ENCODE data around the gene TNFRSF8.

Gene TNFRSF8

DNA sequence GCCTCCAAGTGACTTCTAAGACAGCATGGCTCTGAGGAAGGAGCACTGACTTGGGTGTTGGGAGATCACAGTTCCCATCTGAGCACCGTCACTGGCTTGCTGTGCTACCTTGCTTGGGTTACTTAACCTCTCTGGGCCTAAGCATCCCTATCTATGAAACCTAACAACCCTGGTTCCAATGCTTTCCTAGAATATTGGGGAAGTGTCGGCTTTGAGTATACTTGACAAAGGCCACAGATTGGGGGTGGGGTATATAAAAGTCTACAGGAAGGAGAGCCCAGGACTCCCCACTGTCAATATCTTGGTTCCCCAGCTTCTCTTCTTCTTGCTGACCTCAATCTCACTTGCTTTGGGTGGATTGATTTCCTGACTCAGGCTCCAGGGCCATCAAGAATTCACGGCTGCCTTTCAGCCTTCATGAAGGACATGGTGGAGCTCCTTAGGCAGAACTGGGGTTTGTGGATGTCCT lies 110.0 kb downstream of the TNFRSF8 start:
- Histone ChIP-seq H3K27me3 (ENCODE audit: control insufficient read depth, insufficient read depth, low read length) (peaks cover 8% of the 10 kb centered on the region), H3K9me3 (ENCODE audit: control insufficient read depth, insufficient read depth, low read length) (no peaks in the 10 kb centered on the region), H3K9ac (ENCODE audit: low read depth, low read length) (no peak overlapping the region), H3K4me1 (ENCODE audit: control insufficient read depth, insufficient read depth, low read length) (no peaks in the 10 kb centered on the region), H3K36me3 (ENCODE audit: control insufficient read depth, insufficient read depth, low read length) (no peaks in the 10 kb centered on the region), H3K4me3 (ENCODE audit: low read depth, low read length) (no peak overlapping the region)

DNA sequence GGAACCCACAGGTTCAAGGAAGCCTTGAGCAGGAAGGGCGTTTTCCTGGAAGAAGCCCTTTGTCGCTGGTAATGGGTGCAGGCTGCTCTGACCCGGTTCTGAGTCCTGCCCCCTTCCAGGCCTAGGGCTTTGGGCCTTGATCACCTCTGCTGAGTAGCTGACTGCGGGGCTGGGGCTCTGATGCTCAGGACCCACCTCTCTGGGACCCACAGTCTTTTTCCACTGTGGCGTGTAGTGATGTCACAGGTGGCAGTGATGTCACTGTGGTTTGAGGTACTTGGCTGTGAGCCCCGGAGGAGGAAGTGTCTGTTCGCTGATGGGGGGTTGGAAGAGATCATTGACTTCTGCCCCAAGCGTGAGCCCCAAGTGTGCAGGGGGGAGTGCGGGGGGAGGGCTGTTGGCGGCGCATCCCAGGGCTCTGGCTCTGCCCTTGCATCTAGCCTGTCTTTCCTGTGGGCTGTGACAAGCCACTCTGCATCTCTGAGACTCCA lies 110.6 kb downstream of the TNFRSF8 start:
- peaks cover 2% of the 10 kb centered on the region for H3K27me3 ChIP-seq (ENCODE audit: control insufficient read depth, insufficient read depth, low read length)
- H3K4me3 ChIP-seq (ENCODE audit: low read depth, low read length) = no peak overlapping the region
- no peak overlapping the region for H3K9ac ChIP-seq (ENCODE audit: low read depth, low read length)
- H3K4me1 ChIP-seq (ENCODE audit: control insufficient read depth, insufficient read depth, low read length) = no peaks in the 10 kb centered on the region
- no peaks in the 10 kb centered on the region for H3K9me3 ChIP-seq (ENCODE audit: control insufficient read depth, insufficient read depth, low read length)
- H3K36me3 ChIP-seq (ENCODE audit: control insufficient read depth, insufficient read depth, low read length) = no peaks in the 10 kb centered on the region

DNA sequence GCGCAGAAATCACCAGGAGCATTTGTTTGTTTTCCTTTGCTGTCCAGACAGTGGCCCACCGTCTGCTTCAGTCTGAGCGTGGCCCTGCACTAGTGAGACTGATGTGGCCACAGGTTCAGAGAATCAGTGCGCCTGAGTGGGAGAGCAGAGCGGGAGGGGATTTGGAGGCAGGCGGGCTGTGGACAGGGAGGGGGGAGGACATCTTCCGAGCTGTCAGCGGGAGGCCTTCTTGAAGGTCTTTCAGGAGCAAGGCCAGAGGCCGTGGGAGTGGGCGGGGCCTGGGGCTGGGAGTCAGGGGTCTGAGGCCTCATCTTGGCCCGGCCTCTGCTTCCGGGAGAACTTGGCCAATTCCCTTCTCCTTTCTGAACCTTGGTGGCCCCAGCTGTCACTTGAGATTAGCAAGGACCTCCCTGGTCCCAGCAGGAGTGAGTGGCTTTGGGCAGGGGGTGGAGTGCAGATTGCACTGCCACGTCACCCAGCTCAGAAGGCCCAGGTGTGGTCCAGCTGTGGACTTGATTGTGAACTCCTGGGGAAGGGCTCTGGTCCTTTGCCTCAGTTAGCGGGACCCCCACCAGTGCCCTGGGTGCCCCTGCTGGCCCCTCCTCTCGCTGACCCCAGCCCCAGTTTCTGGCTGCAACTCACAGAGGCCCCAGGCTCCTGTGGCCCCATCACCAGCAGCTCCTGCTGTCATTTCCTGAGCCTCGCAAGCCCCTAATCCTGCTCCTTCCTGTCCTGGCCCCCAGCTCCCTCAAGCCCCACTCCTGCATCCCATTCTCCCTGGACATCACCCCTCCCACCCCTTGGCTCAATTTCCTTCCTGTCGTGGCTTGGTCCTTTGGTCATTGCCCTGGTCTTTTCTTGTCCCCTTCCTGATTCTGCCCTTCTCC lies 112.1 kb downstream of the TNFRSF8 start:
- no peaks in the 10 kb centered on the region for H3K27me3 ChIP-seq (ENCODE audit: control insufficient read depth, insufficient read depth, low read length)
- no peak overlapping the region for H3K9ac ChIP-seq (ENCODE audit: low read depth, low read length)
- no peaks in the 10 kb centered on the region for H3K9me3 ChIP-seq (ENCODE audit: control insufficient read depth, insufficient read depth, low read length)
- no peak overlapping the region for H3K4me3 ChIP-seq (ENCODE audit: low read depth, low read length)
- H3K4me1 ChIP-seq (ENCODE audit: control insufficient read depth, insufficient read depth, low read length) = no peaks in the 10 kb centered on the region
- H3K36me3 ChIP-seq (ENCODE audit: control insufficient read depth, insufficient read depth, low read length) = no peaks in the 10 kb centered on the region

DNA sequence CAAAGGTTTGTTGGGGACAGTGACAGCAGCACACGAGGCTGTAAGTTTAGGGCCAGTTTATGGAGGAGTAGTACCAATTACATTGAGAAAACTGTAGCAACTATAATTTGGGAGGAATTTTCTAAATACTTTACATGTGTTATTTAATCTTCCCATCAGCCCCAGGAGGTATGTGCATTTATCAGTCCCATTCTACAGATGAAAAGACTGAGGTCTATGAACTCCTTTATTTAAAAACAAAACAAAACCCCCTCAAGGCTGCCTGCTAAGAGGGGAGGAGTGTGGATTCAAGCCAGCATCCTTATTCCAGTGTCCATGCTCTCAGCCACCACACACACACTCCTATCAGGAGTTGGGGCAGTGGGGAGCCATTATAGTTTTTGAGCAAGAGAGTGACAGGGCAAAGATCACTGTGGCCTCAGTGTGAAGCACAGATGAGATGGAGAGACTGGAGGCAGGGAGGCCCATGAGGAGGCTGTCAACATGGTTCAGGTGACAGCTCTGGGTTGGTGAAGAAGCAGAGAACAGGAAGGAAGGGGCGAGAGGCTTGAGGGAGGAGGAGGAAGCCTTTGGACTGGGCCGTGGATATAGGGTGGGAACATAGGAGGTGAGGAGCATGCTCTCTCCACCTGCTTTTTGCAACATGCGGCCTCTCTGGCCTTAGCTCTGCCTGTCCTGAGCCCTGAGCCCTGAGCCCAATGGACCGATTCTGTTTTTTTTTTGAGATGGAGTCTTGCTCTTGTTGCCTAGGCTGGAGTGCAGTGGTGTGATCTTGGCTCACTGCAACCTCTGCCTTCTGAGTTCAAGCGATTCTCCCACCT lies 113.4 kb downstream of the TNFRSF8 start:
- Histone ChIP-seq H3K4me3 (ENCODE audit: low read depth, low read length) (no peak overlapping the region), H3K9me3 (ENCODE audit: control insufficient read depth, insufficient read depth, low read length) (no peaks in the 10 kb centered on the region), H3K4me1 (ENCODE audit: control insufficient read depth, insufficient read depth, low read length) (no peaks in the 10 kb centered on the region), H3K9ac (ENCODE audit: low read depth, low read length) (no peak overlapping the region), H3K36me3 (ENCODE audit: control insufficient read depth, insufficient read depth, low read length) (no peaks in the 10 kb centered on the region), H3K27me3 (ENCODE audit: control insufficient read depth, insufficient read depth, low read length) (no peaks in the 10 kb centered on the region)

DNA sequence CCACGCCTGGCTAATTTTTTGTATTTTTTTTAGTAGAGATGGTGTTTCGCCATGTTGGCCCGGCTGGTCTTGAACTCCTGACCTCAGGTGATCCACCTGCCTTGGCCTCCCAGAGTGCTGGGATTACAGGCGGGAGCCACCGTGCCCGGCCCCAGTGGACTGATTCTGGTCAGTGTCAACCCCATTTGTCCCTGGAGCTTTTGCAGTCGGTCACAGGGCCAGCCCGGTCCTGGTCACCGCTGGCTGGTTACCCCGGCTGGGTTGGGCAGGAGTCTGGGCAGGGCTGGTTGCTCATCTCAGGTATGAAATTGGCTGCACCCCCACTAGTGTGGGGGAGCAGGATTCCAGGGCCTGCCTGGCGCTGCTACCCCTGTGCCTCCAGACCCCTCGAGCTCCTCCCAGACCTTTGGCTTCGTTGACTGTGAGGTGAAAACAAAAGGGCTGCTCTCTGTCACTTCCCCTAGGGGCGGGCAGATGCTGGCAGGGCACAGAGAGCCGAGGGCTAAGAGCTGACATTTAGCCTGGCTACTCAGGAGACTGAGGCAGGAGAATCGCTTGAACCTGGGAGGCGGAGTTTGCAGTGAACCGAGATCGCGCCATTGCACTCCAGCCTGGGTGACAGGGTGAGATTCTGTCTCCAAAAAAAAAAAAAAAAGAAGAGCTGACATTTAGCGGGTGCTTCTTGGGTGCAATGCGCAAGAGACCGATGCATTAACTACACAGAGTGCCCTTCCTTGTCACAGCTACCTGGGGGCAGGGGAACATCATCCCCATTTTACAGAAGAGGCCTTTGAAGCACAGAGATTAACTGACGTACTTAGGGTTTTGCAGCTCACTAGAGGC lies 114.3 kb downstream of the TNFRSF8 start:
- no peaks in the 10 kb centered on the region for H3K4me1 ChIP-seq (ENCODE audit: control insufficient read depth, insufficient read depth, low read length)
- no peaks in the 10 kb centered on the region for H3K9me3 ChIP-seq (ENCODE audit: control insufficient read depth, insufficient read depth, low read length)
- no peak overlapping the region for H3K9ac ChIP-seq (ENCODE audit: low read depth, low read length)
- H3K4me3 ChIP-seq (ENCODE audit: low read depth, low read length) = no peak overlapping the region
- H3K36me3 ChIP-seq (ENCODE audit: control insufficient read depth, insufficient read depth, low read length) = no peaks in the 10 kb centered on the region
- H3K27me3 ChIP-seq (ENCODE audit: control insufficient read depth, insufficient read depth, low read length) = no peaks in the 10 kb centered on the region

DNA sequence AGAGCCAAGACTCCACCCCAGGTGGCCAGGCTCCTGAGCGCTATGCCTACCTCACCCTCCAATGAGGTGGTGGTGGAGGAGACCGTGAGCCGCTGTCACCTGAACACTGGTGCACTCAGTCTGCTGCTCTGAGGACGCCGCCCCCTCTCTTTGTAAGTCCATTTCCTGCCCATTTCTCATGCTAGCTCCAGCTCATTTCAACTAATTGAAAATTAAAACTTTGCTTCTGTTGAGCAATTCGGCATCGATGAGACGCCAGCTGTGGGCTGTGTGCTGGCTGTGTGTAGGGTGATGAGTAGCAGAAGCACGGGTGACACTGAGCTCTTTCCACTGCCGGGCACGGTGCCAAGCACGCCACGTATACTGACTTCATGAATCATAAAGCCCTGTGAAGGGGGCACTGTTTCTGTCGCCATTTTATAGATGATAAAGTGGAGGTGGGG lies 114.9 kb downstream of the TNFRSF8 start:
- Histone ChIP-seq H3K9me3 (ENCODE audit: control insufficient read depth, insufficient read depth, low read length) (no peaks in the 10 kb centered on the region), H3K9ac (ENCODE audit: low read depth, low read length) (no peak overlapping the region), H3K27me3 (ENCODE audit: control insufficient read depth, insufficient read depth, low read length) (no peaks in the 10 kb centered on the region), H3K36me3 (ENCODE audit: control insufficient read depth, insufficient read depth, low read length) (no peaks in the 10 kb centered on the region), H3K4me1 (ENCODE audit: control insufficient read depth, insufficient read depth, low read length) (no peaks in the 10 kb centered on the region), H3K4me3 (ENCODE audit: low read depth, low read length) (no peak overlapping the region)

DNA sequence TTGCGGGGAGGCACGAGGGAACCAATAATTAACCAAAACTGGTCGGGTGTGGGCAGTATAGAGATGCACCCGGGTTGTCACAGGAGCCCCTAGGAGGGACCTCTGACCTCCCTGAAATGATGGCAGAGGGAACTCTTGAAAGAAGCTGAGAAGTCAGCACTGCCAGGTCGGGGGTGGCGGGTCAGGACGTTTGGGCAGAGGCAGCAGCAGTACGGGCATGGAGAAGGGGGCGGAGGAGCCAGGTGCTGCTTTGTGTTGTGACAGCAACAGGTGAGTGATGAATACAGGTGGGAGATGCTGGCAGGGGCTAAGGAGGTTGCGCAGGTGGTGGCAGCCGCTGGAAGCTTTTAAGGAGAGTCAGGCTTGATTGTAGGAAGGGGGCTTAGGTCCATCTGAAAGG lies 115.4 kb downstream of the TNFRSF8 start:
- Histone ChIP-seq H3K36me3 (ENCODE audit: control insufficient read depth, insufficient read depth, low read length) (no peaks in the 10 kb centered on the region), H3K9me3 (ENCODE audit: control insufficient read depth, insufficient read depth, low read length) (no peaks in the 10 kb centered on the region), H3K4me1 (ENCODE audit: control insufficient read depth, insufficient read depth, low read length) (no peaks in the 10 kb centered on the region), H3K4me3 (ENCODE audit: low read depth, low read length) (no peak overlapping the region), H3K27me3 (ENCODE audit: control insufficient read depth, insufficient read depth, low read length) (no peaks in the 10 kb centered on the region), H3K9ac (ENCODE audit: low read depth, low read length) (no peak overlapping the region)

DNA sequence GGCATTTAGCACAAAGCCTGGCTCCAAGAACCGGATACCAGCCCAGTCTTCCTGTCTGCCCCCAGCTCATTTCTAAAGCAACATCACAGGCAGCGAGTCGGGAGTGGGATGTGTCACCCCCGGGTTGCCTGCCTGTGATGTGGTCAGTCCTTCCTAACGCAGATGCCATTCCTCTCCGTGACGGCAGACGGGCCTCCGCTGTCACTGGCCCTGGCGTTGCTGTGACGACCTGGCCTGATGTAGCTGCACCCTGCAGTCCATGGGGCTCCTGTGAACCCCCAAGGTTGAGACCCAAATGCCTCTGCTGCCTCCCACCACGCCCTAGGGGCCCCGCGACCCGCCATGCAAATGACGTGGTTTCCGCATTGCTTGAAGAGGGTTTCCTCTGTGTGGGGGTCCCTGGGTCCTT lies 116.0 kb downstream of the TNFRSF8 start:
- H3K4me1 ChIP-seq (ENCODE audit: control insufficient read depth, insufficient read depth, low read length) = no peaks in the 10 kb centered on the region
- no peaks in the 10 kb centered on the region for H3K36me3 ChIP-seq (ENCODE audit: control insufficient read depth, insufficient read depth, low read length)
- no peaks in the 10 kb centered on the region for H3K27me3 ChIP-seq (ENCODE audit: control insufficient read depth, insufficient read depth, low read length)
- H3K9me3 ChIP-seq (ENCODE audit: control insufficient read depth, insufficient read depth, low read length) = no peaks in the 10 kb centered on the region
- H3K9ac ChIP-seq (ENCODE audit: low read depth, low read length) = no peak overlapping the region
- no peak overlapping the region for H3K4me3 ChIP-seq (ENCODE audit: low read depth, low read length)

DNA sequence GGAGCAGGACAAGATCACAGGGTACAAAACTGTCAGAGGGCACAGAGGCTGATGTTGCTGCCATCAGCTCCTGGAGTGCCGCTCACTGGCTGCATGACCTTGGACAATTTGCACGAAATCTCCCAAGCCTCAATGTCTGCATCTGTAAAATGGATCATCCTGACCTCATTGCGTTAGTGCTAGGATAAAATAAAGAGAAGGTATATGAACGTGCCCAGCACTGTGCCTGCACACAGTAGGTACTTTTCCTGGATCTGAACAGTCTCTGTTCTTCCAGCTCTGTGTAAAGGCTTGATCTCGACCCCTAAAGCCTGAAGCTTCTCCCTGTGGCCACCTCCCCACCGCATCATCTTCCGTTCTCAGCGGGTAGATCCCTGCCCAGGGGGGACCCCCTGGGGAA lies 116.6 kb downstream of the TNFRSF8 start:
- Histone ChIP-seq H3K4me1 (ENCODE audit: control insufficient read depth, insufficient read depth, low read length) (no peaks in the 10 kb centered on the region), H3K4me3 (ENCODE audit: low read depth, low read length) (no peak overlapping the region), H3K36me3 (ENCODE audit: control insufficient read depth, insufficient read depth, low read length) (no peaks in the 10 kb centered on the region), H3K27me3 (ENCODE audit: control insufficient read depth, insufficient read depth, low read length) (no peaks in the 10 kb centered on the region), H3K9me3 (ENCODE audit: control insufficient read depth, insufficient read depth, low read length) (no peaks in the 10 kb centered on the region), H3K9ac (ENCODE audit: low read depth, low read length) (no peak overlapping the region)

DNA sequence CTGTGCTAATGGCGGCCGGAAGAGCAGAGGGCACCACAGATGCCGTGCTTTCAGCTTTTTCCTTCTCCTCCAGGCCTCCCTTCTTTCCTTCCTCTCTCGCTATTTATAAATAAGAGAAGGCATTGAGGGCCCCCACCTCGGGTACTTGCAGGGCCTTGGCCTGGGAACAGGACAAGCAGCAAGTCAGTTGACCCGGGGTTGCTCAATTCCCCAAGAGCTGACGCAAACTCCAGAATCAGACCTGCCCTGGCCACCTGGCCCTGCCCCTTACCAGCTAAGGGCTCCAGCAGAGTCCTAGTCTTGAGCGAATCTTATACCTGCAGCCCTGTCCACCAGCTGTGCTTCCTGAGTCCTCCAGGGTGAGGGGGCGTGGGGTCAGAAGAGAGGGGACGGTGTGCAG lies 117.2 kb downstream of the TNFRSF8 start:
- H3K9me3 ChIP-seq (ENCODE audit: control insufficient read depth, insufficient read depth, low read length) = peaks cover 3% of the 10 kb centered on the region
- no peaks in the 10 kb centered on the region for H3K36me3 ChIP-seq (ENCODE audit: control insufficient read depth, insufficient read depth, low read length)
- no peak overlapping the region for H3K4me3 ChIP-seq (ENCODE audit: low read depth, low read length)
- no peak overlapping the region for H3K9ac ChIP-seq (ENCODE audit: low read depth, low read length)
- H3K27me3 ChIP-seq (ENCODE audit: control insufficient read depth, insufficient read depth, low read length) = no peaks in the 10 kb centered on the region
- H3K4me1 ChIP-seq (ENCODE audit: control insufficient read depth, insufficient read depth, low read length) = no peaks in the 10 kb centered on the region

DNA sequence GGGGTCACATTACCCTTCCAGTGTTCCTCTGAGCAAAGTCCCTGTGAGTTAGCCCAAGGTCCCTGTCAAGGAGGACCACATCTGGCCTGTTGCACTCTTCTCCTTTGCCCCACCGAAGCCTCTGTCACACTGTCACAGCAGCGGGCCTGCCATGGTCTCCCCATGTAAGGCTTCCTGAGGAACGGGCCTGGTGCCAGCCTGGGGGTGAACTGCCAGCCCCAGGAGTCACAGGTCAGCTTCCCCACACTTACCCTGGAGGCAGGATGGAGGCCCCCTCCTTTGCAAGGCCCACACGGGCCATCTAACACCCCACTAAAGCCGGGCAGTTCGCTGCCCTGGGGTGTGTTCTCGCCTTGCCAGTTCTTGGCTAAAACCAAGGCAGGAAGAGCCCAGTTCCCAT lies 117.8 kb downstream of the TNFRSF8 start:
- H3K4me1 ChIP-seq (ENCODE audit: control insufficient read depth, insufficient read depth, low read length) = no peaks in the 10 kb centered on the region
- no peaks in the 10 kb centered on the region for H3K36me3 ChIP-seq (ENCODE audit: control insufficient read depth, insufficient read depth, low read length)
- H3K27me3 ChIP-seq (ENCODE audit: control insufficient read depth, insufficient read depth, low read length) = no peaks in the 10 kb centered on the region
- no peak overlapping the region for H3K9ac ChIP-seq (ENCODE audit: low read depth, low read length)
- no peak overlapping the region for H3K4me3 ChIP-seq (ENCODE audit: low read depth, low read length)
- H3K9me3 ChIP-seq (ENCODE audit: control insufficient read depth, insufficient read depth, low read length) = peaks cover 4% of the 10 kb centered on the region
